GM19043 (cell line): ENCODE results near the gene CACNA1S.
A peak's percentile ranks its signal among the peaks of the same experiment; 100 is the strongest.

ENCODE experiments used
- ATAC-seq: cut with Tn5 transposase; IDR thresholded peaks from one replicate; pipeline ENCODE4 v1.9.1; 2021; ENCODE audit warnings: low read depth; ENCODE audit not compliant: unreplicated experiment

CACNA1S gene

DNA sequence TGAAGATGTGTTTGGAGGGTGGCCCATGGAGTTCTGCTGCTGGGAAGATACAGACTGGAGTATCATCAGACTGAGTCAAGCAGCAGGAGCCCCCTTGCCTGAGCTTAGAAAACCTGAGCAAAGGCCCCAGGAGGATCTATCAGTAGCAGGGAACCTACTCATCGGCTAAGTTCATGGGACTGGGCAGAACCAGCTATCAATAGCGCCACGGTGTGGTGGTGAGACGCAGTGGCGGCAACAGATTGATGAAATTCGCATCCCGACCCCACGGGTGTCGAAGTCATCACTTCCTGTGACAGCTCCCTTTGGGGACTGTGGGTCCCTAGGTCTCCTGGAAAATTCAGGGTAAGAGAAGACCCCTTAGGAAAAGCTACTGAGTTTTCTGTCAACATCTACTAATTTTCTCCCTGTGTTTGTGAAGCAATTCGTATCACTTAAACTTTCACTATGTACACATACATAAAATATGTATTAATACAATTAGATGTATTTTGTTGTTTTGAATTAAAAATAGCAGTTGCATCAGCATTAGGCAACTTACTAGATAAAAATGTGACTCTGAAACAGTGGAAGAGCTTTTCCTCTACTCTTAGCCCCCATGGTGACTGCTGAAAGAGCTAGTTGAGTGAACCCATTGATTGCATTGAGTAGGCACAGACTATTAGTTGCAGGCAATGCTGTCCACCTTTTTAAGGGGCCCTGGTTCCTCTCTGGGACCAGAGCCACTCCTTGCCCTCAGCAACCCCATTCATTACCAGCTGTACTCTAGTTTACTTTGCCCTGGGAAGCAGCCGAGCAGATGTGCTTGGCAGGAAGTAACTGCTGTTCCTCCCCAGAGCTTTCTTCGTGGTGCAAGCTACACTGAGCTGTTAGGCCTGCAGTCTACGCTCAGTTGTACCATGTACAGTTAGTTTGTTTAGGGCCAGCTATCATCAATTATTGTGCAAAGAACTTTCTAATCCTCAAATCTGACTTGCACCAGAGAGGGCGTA, 7.3 kb upstream of the CACNA1S start:
- ATAC-seq, result no peak

DNA sequence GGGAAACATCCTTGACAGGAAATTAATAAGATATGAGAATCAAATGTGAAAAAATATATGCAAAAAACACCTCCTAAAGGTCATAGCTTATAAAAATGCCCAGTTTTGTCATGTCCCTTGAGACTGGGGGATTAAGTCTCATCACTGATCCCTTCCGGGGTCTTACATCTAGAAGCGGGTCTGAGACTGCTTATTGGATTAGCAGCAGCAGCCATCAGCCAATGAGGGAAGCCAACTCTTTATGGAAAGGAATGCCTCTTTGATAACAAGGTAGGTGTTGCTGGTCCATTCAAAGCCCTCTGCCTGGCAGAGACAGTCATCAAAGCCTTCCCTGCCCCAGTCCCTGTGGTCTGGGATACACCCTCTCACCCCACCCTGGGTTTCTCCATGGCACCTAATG, 3.9 kb upstream of the CACNA1S start:
- no peak for ATAC-seq

DNA sequence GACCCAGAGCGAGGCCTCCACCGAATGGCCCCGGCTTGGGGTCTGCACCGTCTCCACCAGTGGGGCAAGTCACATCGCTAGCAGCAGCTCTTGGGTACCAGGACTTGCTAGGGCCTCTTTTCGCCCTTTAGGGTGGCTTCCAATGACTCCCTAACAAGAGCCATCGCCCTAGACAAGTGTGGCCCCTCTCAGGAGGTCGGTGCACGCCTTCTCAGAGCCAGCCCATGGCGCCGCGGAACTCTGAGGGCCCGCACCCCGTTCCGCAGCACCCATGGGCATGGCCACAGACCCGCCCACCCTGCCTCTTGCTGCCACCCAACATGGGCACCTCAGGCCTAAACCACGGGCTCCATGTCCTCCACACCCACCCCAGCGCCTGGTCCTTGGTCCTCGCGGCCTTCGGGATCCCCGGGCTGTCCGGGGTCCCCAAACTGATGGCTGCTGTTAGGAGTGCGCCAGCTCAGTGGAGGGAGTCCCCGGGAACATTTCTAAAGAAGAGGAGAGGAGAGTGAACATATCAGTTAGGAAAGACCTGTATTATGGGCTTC, 3.2 kb upstream of the CACNA1S start:
- no peak for ATAC-seq

DNA sequence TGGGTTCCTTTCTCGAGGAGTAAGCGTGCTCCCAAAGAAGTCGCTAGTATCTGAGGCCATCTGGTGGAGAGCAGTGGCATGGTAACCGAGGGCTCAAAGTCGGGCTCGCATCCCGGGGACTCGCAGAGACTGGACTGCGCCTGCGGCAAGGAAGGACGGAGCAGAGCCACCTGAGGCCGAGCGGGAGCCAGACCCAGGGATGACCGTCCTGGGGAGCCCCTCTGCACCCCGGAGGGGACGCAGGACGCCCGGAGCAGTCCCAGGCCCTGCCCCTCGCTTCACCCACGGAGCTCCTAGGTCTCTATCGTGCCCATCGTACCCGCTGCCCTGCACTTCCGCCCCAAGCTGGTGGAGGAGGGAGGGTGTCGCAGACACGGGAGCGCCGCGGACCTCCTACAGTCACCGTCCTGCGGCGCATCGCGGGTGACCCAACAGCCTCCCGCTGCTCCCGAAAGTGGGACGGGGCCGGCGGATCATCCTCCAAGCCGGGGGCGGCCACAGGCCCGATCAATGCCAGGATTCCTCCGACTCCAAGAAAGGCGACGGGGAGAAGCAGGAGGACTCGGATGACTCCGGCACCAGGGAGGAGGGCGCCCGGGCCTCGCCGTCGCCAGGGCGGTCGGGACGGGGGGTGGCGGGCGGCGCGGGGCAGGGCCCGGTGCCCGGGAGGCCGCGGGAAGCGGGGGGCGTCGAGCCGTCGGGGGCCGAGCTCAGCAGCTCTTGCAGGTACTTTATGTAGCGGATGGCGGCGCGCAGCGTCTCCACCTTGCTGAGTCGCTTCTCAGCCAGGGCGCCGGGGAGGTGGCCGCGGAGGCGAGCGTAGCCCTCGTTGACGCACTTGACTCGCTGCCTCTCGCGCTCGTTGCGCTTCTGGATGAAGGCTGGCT, 2.3 kb upstream of the CACNA1S start:
- peak; percentile 93 for ATAC-seq

DNA sequence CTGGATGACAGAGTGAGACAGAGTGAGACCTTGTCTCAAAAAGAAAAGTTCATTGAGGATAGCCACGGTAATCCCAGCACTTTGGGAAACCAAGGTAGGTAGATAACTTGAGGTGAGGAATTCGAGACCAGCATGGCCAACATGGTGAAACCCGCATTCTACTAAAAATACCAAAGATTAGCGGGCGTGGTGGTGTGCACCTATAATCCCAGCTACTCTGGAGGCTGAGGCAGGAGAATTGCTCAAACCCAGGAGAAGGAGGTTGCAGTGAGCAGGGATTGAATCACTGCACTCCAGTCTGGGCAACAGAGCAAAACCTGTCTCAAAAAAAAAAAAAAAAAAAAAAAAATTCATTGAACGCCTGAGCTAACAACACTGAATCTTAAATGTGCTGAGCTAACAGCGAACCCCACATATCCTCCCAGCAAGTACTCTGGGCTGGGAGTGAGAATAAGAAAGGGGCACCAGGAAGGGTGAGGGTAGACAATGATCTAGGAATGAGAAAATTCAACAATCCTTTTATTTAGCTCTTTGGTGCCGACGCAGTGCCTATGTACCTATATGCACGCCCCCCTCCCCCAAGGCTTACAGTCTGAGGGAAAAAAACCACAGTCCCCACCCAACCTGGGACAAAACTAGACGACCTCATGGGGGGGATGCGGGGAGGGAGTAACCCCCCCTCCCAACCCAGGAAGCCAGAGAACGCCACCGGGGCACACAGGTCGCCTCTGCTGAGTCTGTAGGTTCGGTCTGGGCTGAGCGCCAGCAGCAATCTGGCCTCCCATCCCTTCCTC, 1.4 kb upstream of the CACNA1S start:
- ATAC-seq, result no peak

DNA sequence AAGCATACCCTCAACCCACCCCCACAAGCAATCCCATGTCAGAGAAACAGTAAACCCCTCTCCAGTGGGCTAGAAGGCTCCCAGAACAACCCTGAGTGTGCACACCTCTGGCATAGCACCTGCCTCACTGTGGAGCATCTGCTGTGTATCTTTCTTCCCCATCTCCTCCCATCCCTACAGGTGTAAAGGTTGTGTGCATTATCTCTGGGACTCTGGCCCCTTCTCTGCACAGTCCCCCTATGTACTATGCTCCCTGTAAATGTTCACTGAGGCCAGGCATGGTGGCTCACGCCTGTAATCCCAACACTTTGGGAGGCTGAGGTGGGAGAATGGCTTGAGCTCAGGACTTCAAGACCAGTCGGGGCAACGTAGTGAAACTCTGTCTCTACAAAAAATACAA, 700 bp upstream of the CACNA1S start:
- ATAC-seq, result no peak

DNA sequence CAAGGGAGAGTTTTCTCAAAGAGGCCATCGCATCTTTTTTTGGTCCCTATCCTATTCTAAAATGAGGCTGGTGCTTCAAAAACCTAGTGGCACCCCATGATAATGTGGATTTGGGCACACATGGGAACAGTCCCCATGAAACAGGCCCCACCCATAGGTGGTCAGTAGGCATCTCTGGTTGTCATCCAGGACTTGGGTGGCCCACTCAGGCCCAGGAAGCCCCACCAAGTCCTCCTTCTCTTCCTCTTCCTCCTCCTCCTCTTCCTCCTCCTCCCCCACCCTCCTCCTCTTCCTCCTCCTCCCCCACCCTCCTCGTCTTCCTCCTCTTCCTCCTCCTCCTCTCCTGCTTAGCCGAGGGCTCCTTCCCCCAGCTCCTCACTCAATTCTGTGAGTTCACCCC, 554 bp downstream of the CACNA1S start:
- ATAC-seq, result no peak

DNA sequence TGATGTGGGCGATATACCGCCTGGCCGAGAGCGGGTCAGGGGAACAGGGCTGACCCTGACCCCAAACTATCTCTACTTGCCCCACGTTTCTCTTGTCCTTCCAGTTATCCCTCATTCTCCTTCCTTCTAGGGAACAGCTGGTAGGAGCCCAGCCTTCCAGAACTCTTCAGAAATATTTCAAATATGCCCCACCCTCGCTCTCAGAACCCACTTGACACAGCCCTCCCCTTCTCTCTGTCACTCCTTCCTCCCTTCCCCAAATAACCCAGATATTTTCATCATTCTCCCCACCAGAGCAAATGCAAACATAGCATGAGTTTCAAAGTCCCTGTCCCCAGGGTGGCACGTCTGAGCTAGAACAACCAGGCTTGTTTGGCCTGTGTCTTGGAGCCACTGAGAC, 1.1 kb downstream of the CACNA1S start:
- ATAC-seq, result no peak

DNA sequence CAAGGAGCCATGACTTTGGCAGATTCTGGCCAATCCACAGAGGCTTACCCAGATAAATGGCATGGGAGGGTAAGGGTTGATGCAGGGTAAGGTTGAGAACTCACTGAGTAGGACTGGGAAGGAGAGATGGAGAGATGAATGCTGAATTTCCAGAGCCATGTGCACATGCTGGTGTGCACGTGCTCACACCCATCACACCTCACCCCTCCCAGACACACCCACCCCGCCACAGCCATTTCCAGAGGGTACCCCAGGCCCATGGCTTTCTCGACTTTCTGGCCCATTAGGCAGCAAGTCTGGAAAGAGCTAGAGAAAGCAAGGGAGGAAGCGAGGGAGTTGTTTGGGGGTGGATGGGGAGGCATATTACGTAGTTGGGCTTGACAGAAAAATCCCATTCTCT, 1.6 kb downstream of the CACNA1S start:
- ATAC-seq, result no peak

DNA sequence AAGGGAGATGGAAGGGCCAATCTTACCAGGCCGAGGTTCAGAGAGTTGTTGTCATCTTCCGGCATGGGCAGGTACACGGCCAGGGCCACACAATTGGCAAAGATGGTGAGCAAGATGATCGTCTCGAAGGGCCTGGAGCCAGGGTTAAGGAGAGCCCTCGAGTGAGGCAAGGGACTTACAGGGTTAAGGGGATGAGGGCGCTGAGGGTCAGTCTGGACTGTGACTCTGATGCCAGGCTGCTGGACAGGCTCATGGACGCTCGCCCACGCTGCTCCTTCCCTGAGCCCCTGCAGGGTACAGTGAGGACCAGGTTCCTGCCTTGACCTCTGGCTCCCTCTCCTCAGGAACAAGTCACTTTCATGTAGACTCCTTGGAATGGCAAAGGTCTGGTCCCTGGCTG, 2.1 kb downstream of the CACNA1S start:
- no peak for ATAC-seq

DNA sequence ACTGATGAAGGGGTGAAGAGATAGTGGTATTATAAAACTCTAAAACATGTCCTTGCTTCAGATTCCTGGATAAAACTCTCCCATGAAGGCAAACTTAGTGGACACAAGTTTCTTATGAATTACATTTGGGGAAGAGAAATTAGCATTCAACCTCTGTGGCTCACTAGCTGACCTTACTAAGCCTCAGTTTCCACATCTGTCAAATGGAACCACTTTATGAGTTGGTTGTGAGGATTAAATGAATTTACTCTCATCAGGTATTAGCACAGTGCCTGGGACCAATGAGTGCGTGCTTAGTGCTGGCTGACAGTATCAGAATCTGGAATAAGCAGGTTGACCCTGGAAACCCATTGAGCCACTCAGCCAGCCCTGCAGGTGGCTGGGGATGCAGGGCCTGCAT, 2.6 kb downstream of the CACNA1S start:
- ATAC-seq, result no peak

DNA sequence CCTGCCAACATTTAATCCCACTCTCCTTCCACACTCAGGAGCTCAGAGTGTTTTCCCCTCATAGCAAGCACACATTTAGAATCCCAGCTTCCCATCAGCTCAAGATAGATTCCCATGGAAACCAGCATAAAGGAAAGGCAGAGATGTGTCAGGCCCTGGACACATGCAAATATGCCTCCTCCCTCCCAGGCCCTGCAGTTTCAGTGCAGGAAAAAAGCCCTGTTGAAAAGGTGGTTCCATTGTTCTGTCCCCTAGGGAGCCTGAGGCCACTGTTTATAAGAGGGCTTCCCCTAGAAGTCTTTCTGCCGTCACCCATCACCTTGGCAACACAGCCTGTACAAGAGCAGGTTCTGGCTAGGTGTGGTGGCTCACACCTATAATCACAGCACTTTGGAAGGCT, 3.6 kb downstream of the CACNA1S start:
- no peak for ATAC-seq

DNA sequence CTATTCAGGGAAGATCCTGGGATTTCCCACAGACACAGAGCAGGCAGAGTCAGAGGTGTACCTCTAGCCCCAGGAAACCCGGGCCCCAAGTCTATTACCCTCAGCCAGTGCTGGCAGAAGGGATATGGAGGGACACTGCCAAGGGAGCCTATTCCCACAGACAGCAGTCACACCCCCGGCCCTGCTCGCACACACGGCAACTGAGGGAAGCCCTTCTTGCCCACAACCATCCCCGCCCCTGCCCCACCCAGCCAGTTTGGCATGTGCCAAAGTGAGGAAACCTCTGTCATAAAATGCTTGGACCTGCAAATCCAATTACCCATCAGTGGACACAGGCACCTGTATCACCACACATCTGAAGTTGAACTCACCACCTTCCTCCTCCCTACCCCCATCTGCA, 6.5 kb downstream of the CACNA1S start:
- ATAC-seq, result no peak

DNA sequence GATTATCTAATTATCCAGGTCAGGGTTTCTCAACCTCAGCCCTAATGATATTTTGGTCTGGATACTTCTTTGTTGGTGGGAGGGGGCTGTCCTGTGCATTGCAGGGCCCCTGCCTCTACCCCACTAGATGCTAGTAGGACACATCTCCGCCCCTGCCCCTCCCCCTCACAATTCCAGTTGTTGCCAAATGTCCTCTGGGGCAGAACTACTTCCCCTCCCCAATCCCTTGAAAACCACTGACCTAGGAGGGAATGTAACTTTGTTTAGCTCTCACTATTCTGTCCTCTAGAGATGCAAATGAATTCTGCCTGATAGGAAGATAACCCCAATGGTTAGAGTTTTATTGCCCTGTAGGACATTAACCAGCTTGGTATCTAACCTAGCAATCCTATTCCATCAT, 8.1 kb downstream of the CACNA1S start:
- ATAC-seq, result no peak

DNA sequence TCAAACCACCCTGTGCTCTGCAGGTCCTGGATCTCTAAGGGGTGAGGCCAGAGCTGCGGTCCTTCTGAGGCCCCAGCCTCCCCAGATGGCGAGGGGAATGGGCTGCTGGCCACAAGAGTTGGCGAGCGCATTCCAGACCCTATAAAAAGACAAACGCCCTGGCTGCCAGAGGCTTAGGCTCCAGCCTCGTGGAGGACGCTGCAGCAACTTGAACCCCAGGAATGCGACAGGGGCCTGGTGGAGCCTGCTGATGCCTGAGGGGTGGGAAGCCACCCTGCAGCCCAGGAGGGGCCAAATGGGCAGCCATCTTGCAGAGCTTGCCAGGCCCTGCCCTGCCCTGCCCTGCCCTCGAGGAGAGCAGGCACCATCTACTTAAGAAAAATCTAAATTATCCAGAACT, 8.6 kb downstream of the CACNA1S start:
- ATAC-seq, result no peak

DNA sequence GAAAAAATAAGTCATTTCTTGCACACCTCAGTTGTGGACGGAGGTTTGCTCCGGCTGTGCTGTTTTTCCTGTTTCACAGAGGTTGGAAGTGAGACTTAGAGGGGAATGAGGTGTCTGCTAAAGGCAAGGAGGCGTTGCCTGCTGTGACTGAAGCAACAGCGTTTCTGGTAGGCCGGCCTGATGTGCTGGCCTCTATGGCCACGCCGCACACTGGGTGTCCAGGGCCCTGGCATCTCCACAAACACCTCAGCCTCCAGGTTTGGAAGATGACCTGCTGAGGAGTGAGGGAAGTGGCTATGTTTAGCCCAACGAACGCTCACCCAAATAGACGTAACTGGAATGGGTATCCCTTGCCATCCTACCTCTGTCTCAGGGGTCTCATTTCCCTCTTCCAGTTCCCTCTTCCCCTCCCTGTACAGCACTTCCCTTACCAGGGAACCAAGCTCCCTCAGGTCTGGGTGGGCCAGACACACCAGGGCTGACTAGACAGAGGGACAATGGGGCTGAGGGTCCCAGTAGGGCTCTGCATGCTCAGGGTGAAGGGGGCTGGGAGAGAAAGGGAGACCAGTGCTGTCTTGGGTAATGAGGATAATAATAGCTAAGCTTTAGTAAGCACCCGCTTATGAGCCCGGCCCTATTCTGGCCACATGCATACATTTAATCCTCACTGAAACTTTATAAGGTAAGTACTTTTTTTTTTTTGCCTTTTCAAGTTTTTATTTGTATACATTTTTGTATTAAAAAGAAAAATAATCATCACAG, 11.9 kb downstream of the CACNA1S start:
- no peak for ATAC-seq

DNA sequence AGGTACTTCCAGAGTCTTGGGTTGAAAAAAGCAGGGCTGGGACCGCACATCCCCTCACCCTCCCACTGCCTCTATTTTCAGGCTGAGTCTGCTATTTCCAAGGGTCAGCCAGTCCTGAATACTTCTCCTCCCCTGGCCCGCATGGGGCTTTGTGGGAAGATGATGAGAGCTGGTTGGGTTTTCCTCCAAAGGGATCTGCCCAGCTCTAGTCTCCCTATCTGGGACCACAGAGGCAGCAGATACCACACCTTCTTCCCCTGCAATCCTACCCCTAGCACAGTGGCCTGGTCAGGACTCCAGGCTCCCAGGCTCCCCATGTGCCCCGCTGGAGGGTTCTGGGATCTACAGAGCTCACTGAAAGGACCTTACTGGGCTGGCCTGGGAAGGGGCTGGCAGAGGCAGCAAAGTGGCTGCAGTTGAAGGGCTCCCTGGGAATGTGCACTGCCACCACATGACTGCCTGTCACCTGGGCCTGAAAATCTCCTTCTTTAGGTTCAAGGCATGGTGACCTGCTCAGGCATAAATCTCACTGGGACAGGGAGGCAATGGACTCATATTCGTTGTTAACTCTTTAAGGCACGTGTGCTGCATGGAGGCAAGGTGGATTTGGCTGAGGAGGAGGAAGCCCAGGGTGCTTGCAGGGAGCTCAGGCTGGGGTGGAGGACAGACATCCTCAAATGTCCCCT, 13.1 kb downstream of the CACNA1S start:
- no peak for ATAC-seq

DNA sequence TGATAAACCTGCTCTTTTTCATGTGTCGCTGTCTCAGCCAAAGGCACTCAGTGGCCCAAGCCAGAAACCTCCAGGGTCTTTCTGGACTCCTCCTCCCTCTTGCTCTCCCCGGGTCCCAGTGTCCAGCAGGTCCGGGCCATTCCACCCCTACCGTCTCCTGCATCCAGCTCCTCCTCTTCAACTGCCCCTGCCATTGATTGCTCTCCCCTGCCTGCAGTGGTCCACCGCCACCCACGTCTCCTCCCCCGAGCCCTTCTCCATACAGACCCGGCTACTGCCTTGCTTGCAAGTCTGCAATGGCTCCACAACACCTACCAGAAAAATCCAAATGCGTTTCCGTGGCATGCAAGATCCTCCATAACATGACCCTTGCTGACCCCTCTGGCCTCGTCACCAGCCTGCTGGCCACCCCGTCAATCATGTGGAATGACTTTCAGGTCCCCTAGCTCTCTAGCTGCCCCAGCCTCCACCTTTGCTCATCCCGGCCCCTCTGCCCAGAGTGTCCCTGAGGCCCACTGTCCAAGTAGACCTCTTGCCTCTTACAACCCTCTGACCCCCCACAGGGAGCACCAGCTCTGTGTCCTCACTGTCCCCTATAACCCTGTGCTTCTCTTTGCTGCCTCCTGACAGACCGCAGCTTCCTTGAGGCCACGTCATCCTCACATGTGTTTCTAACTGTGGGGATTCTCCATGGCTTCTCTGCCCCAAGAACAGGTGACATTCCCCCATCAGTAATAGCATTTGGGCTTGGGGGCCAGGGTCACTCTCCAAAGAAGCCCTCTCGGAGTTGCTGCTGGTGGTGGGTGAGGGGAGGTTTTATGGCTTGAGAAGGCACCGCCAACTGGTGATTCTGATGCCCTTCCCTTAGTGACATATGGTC, 15.0 kb downstream of the CACNA1S start:
- ATAC-seq, result no peak
